Liver (tissue), 3 donors: Measurements from ENCODE around the gene SCN4A.
A peak's percentile ranks its signal among the peaks of the same experiment; 100 is the strongest.

Experiments
- CTCF ChIP-seq: fragments of 150-350 bp; IDR thresholded peaks from 2 replicates; pipeline ENCODE4 v1.5.1; 2017; ENCODE audit warnings: improper control_type of control experiment, low read depth, low read length; ENCODE audit not compliant: missing input control
- FOXA1 ChIP-seq: IDR thresholded peaks from 2 replicates; pipeline ENCODE4 v1.6.1; 2016; ENCODE audit warnings: antibody characterized with exemption
- SP1 ChIP-seq: IDR thresholded peaks from 2 replicates; pipeline ENCODE4 v1.6.1; 2018; ENCODE audit warnings: antibody characterized with exemption, mild to moderate bottlenecking
- TF ChIP-seq, protein P1 (sequence below): IDR thresholded peaks from 2 replicates; pipeline ENCODE4 v1.6.1; 2016; ENCODE audit warnings: antibody characterized with exemption, mild to moderate bottlenecking
- TF ChIP-seq, protein P2 (sequence below): IDR thresholded peaks from 2 replicates; pipeline ENCODE4 v1.6.1; 2016; ENCODE audit warnings: antibody characterized with exemption
- donor health status: healthy.
- donor health status: healthy.

- TF ChIP-seq CTCF, result peak; percentile 49
- TF ChIP-seq SP1, result no peak
- TF ChIP-seq, protein P1, sequence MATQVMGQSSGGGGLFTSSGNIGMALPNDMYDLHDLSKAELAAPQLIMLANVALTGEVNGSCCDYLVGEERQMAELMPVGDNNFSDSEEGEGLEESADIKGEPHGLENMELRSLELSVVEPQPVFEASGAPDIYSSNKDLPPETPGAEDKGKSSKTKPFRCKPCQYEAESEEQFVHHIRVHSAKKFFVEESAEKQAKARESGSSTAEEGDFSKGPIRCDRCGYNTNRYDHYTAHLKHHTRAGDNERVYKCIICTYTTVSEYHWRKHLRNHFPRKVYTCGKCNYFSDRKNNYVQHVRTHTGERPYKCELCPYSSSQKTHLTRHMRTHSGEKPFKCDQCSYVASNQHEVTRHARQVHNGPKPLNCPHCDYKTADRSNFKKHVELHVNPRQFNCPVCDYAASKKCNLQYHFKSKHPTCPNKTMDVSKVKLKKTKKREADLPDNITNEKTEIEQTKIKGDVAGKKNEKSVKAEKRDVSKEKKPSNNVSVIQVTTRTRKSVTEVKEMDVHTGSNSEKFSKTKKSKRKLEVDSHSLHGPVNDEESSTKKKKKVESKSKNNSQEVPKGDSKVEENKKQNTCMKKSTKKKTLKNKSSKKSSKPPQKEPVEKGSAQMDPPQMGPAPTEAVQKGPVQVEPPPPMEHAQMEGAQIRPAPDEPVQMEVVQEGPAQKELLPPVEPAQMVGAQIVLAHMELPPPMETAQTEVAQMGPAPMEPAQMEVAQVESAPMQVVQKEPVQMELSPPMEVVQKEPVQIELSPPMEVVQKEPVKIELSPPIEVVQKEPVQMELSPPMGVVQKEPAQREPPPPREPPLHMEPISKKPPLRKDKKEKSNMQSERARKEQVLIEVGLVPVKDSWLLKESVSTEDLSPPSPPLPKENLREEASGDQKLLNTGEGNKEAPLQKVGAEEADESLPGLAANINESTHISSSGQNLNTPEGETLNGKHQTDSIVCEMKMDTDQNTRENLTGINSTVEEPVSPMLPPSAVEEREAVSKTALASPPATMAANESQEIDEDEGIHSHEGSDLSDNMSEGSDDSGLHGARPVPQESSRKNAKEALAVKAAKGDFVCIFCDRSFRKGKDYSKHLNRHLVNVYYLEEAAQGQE, result no peak
- TF ChIP-seq, protein P2, sequence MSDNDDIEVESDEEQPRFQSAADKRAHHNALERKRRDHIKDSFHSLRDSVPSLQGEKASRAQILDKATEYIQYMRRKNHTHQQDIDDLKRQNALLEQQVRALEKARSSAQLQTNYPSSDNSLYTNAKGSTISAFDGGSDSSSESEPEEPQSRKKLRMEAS, result no peak
- TF ChIP-seq FOXA1, result no peak
Observed at GRCh38 chr17:63950940-63951907, 21.5 kb downstream of the SCN4A start.
